WTC11 (cell line): ENCODE data around the gene CRNKL1. TPM values are rescaled to one million over a fixed set of nuclear protein-coding genes. Genes with fewer than 3 reads are reported as not detected.
"Not testable (repeated sequence)": the region's sequence is repeated elsewhere in the genome, so short reads cannot be mapped to it uniquely, and the experiment has no call there.

ENCODE experiments used
- ATAC-seq: fragments of 200-7000 bp; cut with Tn5 transposase; 2 replicates; pipeline ENCODE4 v1.10.0; 2021; ENCODE audit warnings: mild to moderate bottlenecking, moderate library complexity
- CTCF ChIA-PET: fragments of 300-600 bp; sonication (Branson Sonifier 250); formaldehyde crosslinking; loops from one replicate; lab custom pipeline; 2021; ENCODE audit warnings: antibody characterized with exemption; lab: Charles Lee
- POLR2A ChIA-PET: fragments of 350-600 bp; sonication (Branson Sonifier 250); formaldehyde crosslinking; loops from one replicate; lab custom pipeline; 2021; ENCODE audit warnings: antibody characterized with exemption; lab: Charles Lee
- DNase-seq: peaks from one replicate; pipeline ENCODE4 v3.0.0; 2021; ENCODE audit warnings: low spot score
- H3K27ac Mint-ChIP-seq: 2 replicates; pipeline ENCODE4 v1.8.0; 2021; ENCODE audit warnings: mixed read lengths
- H3K27me3 Mint-ChIP-seq: 2 replicates; pipeline ENCODE4 v1.8.0; 2021; ENCODE audit warnings: low read depth, mild to moderate bottlenecking, moderate library complexity, mixed read lengths
- H3K36me3 Mint-ChIP-seq: 2 replicates; pipeline ENCODE4 v1.8.0; 2021; ENCODE audit warnings: mixed read lengths
- H3K4me1 Mint-ChIP-seq: 2 replicates; pipeline ENCODE4 v1.8.0; 2022; ENCODE audit warnings: mixed read lengths
- H3K4me3 Mint-ChIP-seq: 2 replicates; pipeline ENCODE4 v1.8.0; 2021; ENCODE audit warnings: mild to moderate bottlenecking, moderate library complexity, mixed read lengths
- H3K9me3 Mint-ChIP-seq: 2 replicates; pipeline ENCODE4 v1.8.0; 2021; ENCODE audit warnings: mixed read lengths
- AFF4 ChIP-seq: sonication (generic); formaldehyde crosslinking; IDR thresholded peaks from 2 replicates; pipeline ENCODE4 v1.8.1; 2023; ENCODE audit warnings: mild to moderate bottlenecking, missing genetic modification reagents, borderline replicate concordance
- ARID4B ChIP-seq: sonication (generic); formaldehyde crosslinking; IDR thresholded peaks from 2 replicates; pipeline ENCODE4 v1.8.0; 2023; ENCODE audit warnings: missing genetic modification reagents, mild to moderate bottlenecking, borderline replicate concordance
- CBFB ChIP-seq: sonication (generic); formaldehyde crosslinking; IDR thresholded peaks from 2 replicates; pipeline ENCODE4 v1.8.1; 2022; ENCODE audit warnings: mild to moderate bottlenecking, low read depth, missing genetic modification reagents
- E2F5 ChIP-seq: sonication (generic); formaldehyde crosslinking; IDR thresholded peaks from 2 replicates; pipeline ENCODE4 v1.8.1; 2022; ENCODE audit warnings: mild to moderate bottlenecking, moderate library complexity, missing genetic modification reagents
- ESRRA ChIP-seq: sonication (generic); formaldehyde crosslinking; IDR thresholded peaks from 2 replicates; pipeline ENCODE4 v1.8.1; 2022; ENCODE audit warnings: mild to moderate bottlenecking, missing genetic modification reagents, borderline replicate concordance
- FOXP1 ChIP-seq: sonication (generic); formaldehyde crosslinking; IDR thresholded peaks from 2 replicates; pipeline ENCODE4 v1.8.0; 2022; ENCODE audit warnings: missing genetic modification reagents, mild to moderate bottlenecking, moderate library complexity, borderline replicate concordance
- HMGA2 ChIP-seq: fragments of 250-450 bp; sonication (Bioruptor Pico); IDR thresholded peaks from 2 replicates; pipeline ENCODE4 v1.4.0; 2021; ENCODE audit warnings: mild to moderate bottlenecking, moderate library complexity
- MXD4 ChIP-seq: fragments of 250-450 bp; sonication (Bioruptor Pico); IDR thresholded peaks from 2 replicates; pipeline ENCODE4 v1.8.0; 2021; ENCODE audit warnings: mild to moderate bottlenecking, moderate library complexity, borderline replicate concordance
- NFATC4 ChIP-seq: fragments of 250-450 bp; sonication (Bioruptor Pico); IDR thresholded peaks from 2 replicates; pipeline ENCODE4 v1.9.0; 2021; ENCODE audit warnings: mild to moderate bottlenecking
- NR2C2 ChIP-seq: sonication (generic); formaldehyde crosslinking; IDR thresholded peaks from 2 replicates; pipeline ENCODE4 v1.8.0; 2022; ENCODE audit warnings: mild to moderate bottlenecking, missing genetic modification reagents
- STAT6 ChIP-seq: sonication (generic); formaldehyde crosslinking; conservative IDR thresholded peaks from 2 replicates; pipeline ENCODE4 v1.8.1; 2023; ENCODE audit warnings: mild to moderate bottlenecking, low read depth, missing genetic modification reagents, moderate library complexity
- USF2 ChIP-seq: sonication (generic); formaldehyde crosslinking; IDR thresholded peaks from 2 replicates; pipeline ENCODE4 v1.8.1; 2023; ENCODE audit warnings: mild to moderate bottlenecking, missing genetic modification reagents, moderate library complexity
- ZBTB21 ChIP-seq: sonication (generic); formaldehyde crosslinking; IDR thresholded peaks from 2 replicates; pipeline ENCODE4 v1.8.1; 2023; ENCODE audit warnings: mild to moderate bottlenecking, missing genetic modification reagents, borderline replicate concordance
- ZNF416 ChIP-seq: fragments of 250-450 bp; sonication (Bioruptor Pico); IDR thresholded peaks from 2 replicates; pipeline ENCODE4 v1.9.0; 2021; ENCODE audit warnings: mild to moderate bottlenecking, inconsistent platforms
- ZNF671 ChIP-seq: fragments of 250-450 bp; sonication (Bioruptor Pico); IDR thresholded peaks from 2 replicates; pipeline ENCODE4 v1.8.0; 2021; ENCODE audit warnings: mild to moderate bottlenecking
- total RNA-seq: library from RNA; stranded (reverse); gene quantifications from 3 replicates; pipeline ENCODE4 v1.2.3, GENCODE V29; 2021

Gene CRNKL1
- total RNA-seq, 1 experiment from 2014 or later = 22.2 TPM

GRCh38 chr20:20005342-20005741 is 46.9 kb downstream of the CRNKL1 start:
- ATAC-seq (no peak), DNase-seq (no peak)
- ChIA-PET CTCF (no interaction called here), POLR2A (no interaction called here)
- no peak overlapping the region for H3K4me3 Mint-ChIP-seq
- no peaks in the 10 kb centered on the region for H3K36me3 Mint-ChIP-seq
- H3K27me3 Mint-ChIP-seq = no peaks in the 10 kb centered on the region; the same call in 1 of the 2 replicates
- TF ChIP-seq ESRRA (CRISPR knock-in tag) (no peak), NR2C2 (no peak), USF2 (CRISPR knock-in tag) (no peak), ZNF416 (no peak)
- peaks cover 10% of the 10 kb centered on the region for H3K4me1 Mint-ChIP-seq
- H3K27ac Mint-ChIP-seq = no peak overlapping the region
- H3K9me3 Mint-ChIP-seq = no peaks in the 10 kb centered on the region

GRCh38 chr20:20003955-20004322 is 48.3 kb downstream of the CRNKL1 start:
- not testable (repeated sequence) for ATAC-seq

GRCh38 chr20:20003031-20003954 is 49.0 kb downstream of the CRNKL1 start:
- no peak overlapping the region for H3K27ac Mint-ChIP-seq
- ChIA-PET POLR2A (no interaction called here), CTCF (no interaction called here)
- H3K27me3 Mint-ChIP-seq = no peaks in the 10 kb centered on the region; the same call in 1 of the 2 replicates
- no peaks in the 10 kb centered on the region for H3K36me3 Mint-ChIP-seq
- DNase-seq = no peak
- peaks cover 5% of the 10 kb centered on the region; the same call in 1 of the 2 replicates for H3K4me1 Mint-ChIP-seq
- no peaks in the 10 kb centered on the region for H3K9me3 Mint-ChIP-seq
- no peak for ATAC-seq
- no peak overlapping the region for H3K4me3 Mint-ChIP-seq
- TF ChIP-seq STAT6 (CRISPR knock-in tag) (no peak), AFF4 (CRISPR knock-in tag) (no peak), ZBTB21 (CRISPR knock-in tag) (no peak), CBFB (CRISPR knock-in tag) (no peak), E2F5 (CRISPR knock-in tag) (no peak), NFATC4 (CRISPR knock-in tag) (no peak), MXD4 (CRISPR knock-in tag) (no peak), ZNF671 (no peak), FOXP1 (CRISPR knock-in tag) (no peak), HMGA2 (no peak), ARID4B (CRISPR knock-in tag) (no peak), USF2 (CRISPR knock-in tag) (no peak)

More at GRCh38 chr20:20003955-20004322, 48.3 kb downstream of the CRNKL1 start:
- not testable (repeated sequence) for H3K4me1 Mint-ChIP-seq, H3K9me3 Mint-ChIP-seq, DNase-seq, H3K36me3 Mint-ChIP-seq, H3K4me3 Mint-ChIP-seq, H3K27ac Mint-ChIP-seq, H3K27me3 Mint-ChIP-seq
- CTCF ChIA-PET = interaction anchor here (0.6 kb wide), 1 partner anchor 40 kb away, joined by 3 read pairs; no protein-coding TSS in a partner anchor
- POLR2A ChIA-PET = interaction anchor here (0.6 kb wide), 1 partner anchor 747 kb away, joined by 6 read pairs; no protein-coding TSS in a partner anchor
